IMR-90 (cell line): ENCODE data around the gene ALOXE3. TPM values are rescaled to one million over a fixed set of nuclear protein-coding genes. Genes with fewer than 3 reads are reported as not detected.

Experiments
- ATAC-seq: fragments of 200-7000 bp; cut with Tn5 transposase; 2 replicates; pipeline ENCODE4 v1.9.1; 2020; ENCODE audit warnings: low read depth, mild to moderate bottlenecking, moderate library complexity
- BruUV-seq: library from RNA; stranded (reverse); fragments of 400-500 nt; replicated peaks from 2 replicates; lab custom pipeline; 2021; lab: Mats Ljungman, UMichigan
- CTCF ChIA-PET: fragments of 300-600 bp; formaldehyde crosslinking; extraction: SDS; loops from one replicate; lab custom pipeline; 2021; ENCODE audit warnings: antibody characterized with exemption; lab: Yijun Ruan, JAX
- POLR2A ChIA-PET: fragments of 300-600 bp; sonication (Branson Sonifier 250); formaldehyde crosslinking; loops from one replicate; lab custom pipeline; 2022; ENCODE audit warnings: antibody characterized with exemption; ENCODE audit not compliant: unreplicated experiment; lab: Charles Lee
- DNase-seq: peaks from one replicate; pipeline ENCODE4 v3.0.0; 2013
- H2AFZ ChIP-seq: replicated peaks from 2 replicates; pipeline ENCODE3; 2013; ENCODE audit warnings: low read length, mild to moderate bottlenecking; ENCODE audit not compliant: poor library complexity
- H2AK5ac ChIP-seq: 2 replicates; pipeline ENCODE4 v1.6.1; 2013; ENCODE audit warnings: low read depth, low read length, inconsistent platforms
- H2AK9ac ChIP-seq: replicated peaks from 2 replicates; pipeline ENCODE3; 2013; ENCODE audit warnings: mild to moderate bottlenecking, low read depth, low read length, moderate library complexity; ENCODE audit not compliant: poor library complexity
- H2BK120ac ChIP-seq: 2 replicates; pipeline ENCODE4 v1.6.1; 2013; ENCODE audit warnings: low read depth, low read length, inconsistent platforms
- H2BK15ac ChIP-seq: 3 replicates; pipeline ENCODE4 v1.6.1; 2013; ENCODE audit warnings: low read depth, low read length, inconsistent platforms
- H2BK20ac ChIP-seq: 2 replicates; pipeline ENCODE4 v1.6.1; 2013; ENCODE audit warnings: low read depth, mild to moderate bottlenecking, inconsistent platforms, low read length, moderate library complexity
- H2BK5ac ChIP-seq: 2 replicates; pipeline ENCODE4 v1.6.1; 2013; ENCODE audit warnings: mild to moderate bottlenecking, low read depth, low read length, inconsistent platforms; ENCODE audit not compliant: poor library complexity, severe bottlenecking
- H3K14ac ChIP-seq: replicated peaks from 2 replicates; pipeline ENCODE4 v1.6.1; 2013; ENCODE audit warnings: low read depth, low read length, inconsistent platforms
- H3K18ac ChIP-seq: 2 replicates; pipeline ENCODE4 v1.6.1; 2013; ENCODE audit warnings: low read depth, low read length, control low read depth
- H3K23ac ChIP-seq: 2 replicates; pipeline ENCODE4 v1.6.1; 2013; ENCODE audit warnings: low read depth, low read length, inconsistent platforms
- H3K27ac ChIP-seq: 2 replicates; pipeline ENCODE4 v1.5.1; 2013; ENCODE audit warnings: mild to moderate bottlenecking, control low read depth, low read length; ENCODE audit not compliant: insufficient read depth
- H3K27me3 ChIP-seq: 2 replicates; pipeline ENCODE4 v1.6.1; 2013; ENCODE audit warnings: low read length; ENCODE audit not compliant: control insufficient read depth, insufficient read depth
- H3K36me3 ChIP-seq: 2 replicates; pipeline ENCODE4 v1.6.1; 2013; ENCODE audit warnings: low read length, mixed read lengths; ENCODE audit not compliant: control insufficient read depth, insufficient read depth
- H3K4ac ChIP-seq: 2 replicates; pipeline ENCODE4 v1.6.1; 2013; ENCODE audit warnings: low read depth, low read length, inconsistent platforms
- H3K4me1 ChIP-seq: 2 replicates; pipeline ENCODE4 v1.6.1; 2013; ENCODE audit warnings: low read length, mixed read lengths; ENCODE audit not compliant: control insufficient read depth, insufficient read depth
- H3K4me2 ChIP-seq: 2 replicates; pipeline ENCODE4 v1.6.1; 2013; ENCODE audit warnings: low read depth, mild to moderate bottlenecking, control low read depth, low read length, moderate library complexity
- H3K4me3 ChIP-seq: 2 replicates; pipeline ENCODE4 v1.5.1; 2013; ENCODE audit warnings: low read depth, mild to moderate bottlenecking, control low read depth, low read length, moderate library complexity; ENCODE audit not compliant: insufficient read depth
- H3K56ac ChIP-seq: 2 replicates; pipeline ENCODE4 v1.6.1; 2013; ENCODE audit warnings: low read length, inconsistent platforms; ENCODE audit not compliant: insufficient read depth; ENCODE audit errors: extremely low read depth
- H3K79me1 ChIP-seq, 2 experiments: 2 replicates each; pipeline ENCODE4 v1.6.1; 2013; ENCODE audit warnings: low read length in 2 of 2, inconsistent platforms in 1 of 2, low read depth in 1 of 2
- H3K9ac ChIP-seq: 2 replicates; pipeline ENCODE4 v1.6.1; 2013; ENCODE audit warnings: low read depth, low read length, control low read depth
- H3K9me1 ChIP-seq: 2 replicates; pipeline ENCODE4 v1.6.1; 2013; ENCODE audit warnings: low read length, inconsistent platforms; ENCODE audit not compliant: insufficient read depth
- H3K9me3 ChIP-seq: 2 replicates; pipeline ENCODE4 v1.6.1; 2013; ENCODE audit warnings: low read length; ENCODE audit not compliant: control insufficient read depth, insufficient read depth
- H4K20me1 ChIP-seq: 2 replicates; pipeline ENCODE4 v1.6.1; 2013; ENCODE audit warnings: low read length, inconsistent platforms; ENCODE audit not compliant: insufficient read depth
- H4K5ac ChIP-seq: 2 replicates; pipeline ENCODE4 v1.6.1; 2013; ENCODE audit warnings: mild to moderate bottlenecking, low read depth, low read length, control low read depth
- H4K8ac ChIP-seq, 2 experiments: 2 replicates each; pipeline ENCODE4 v1.6.1; 2013; ENCODE audit warnings: low read depth in 2 of 2, low read length in 2 of 2, control low read depth in 1 of 2, inconsistent platforms in 1 of 2
- H4K91ac ChIP-seq: 2 replicates; pipeline ENCODE4 v1.6.1; 2013; ENCODE audit warnings: low read depth, low read length, inconsistent platforms; ENCODE audit not compliant: insufficient read depth
- BHLHE40 ChIP-seq: fragments of 150-350 bp; IDR thresholded peaks from 2 replicates; pipeline ENCODE4 v1.6.1; 2016; ENCODE audit warnings: mild to moderate bottlenecking, low read depth, low read length
- CHD1 ChIP-seq: IDR thresholded peaks from 2 replicates; pipeline ENCODE4 v1.6.1; 2012; ENCODE audit warnings: low read depth, low read length, improper control_type of control experiment
- ELK1 ChIP-seq: fragments of 150-350 bp; IDR thresholded peaks from 2 replicates; pipeline ENCODE4 v1.6.1; 2016; ENCODE audit warnings: low read depth, mild to moderate bottlenecking, low read length, moderate library complexity, borderline replicate concordance
- FOS ChIP-seq: fragments of 150-350 bp; IDR thresholded peaks from 2 replicates; pipeline ENCODE4 v1.6.1; 2016; ENCODE audit warnings: low read depth, low read length
- MAZ ChIP-seq: IDR thresholded peaks from 2 replicates; pipeline ENCODE4 v1.6.1; 2012; ENCODE audit warnings: low read depth, mild to moderate bottlenecking, low read length, improper control_type of control experiment, moderate library complexity, borderline replicate concordance
- NFE2L2 ChIP-seq: fragments of 150-350 bp; IDR thresholded peaks from 2 replicates; pipeline ENCODE4 v1.6.1; 2016; ENCODE audit warnings: low read depth, mild to moderate bottlenecking, low read length
- POLR2A ChIP-seq: IDR thresholded peaks from 2 replicates; pipeline ENCODE4 v1.6.1; 2012; ENCODE audit warnings: mild to moderate bottlenecking, low read depth, low read length
- RCOR1 ChIP-seq: IDR thresholded peaks from 2 replicates; pipeline ENCODE4 v1.6.1; 2012; ENCODE audit warnings: mild to moderate bottlenecking, low read length, improper control_type of control experiment; ENCODE audit not compliant: insufficient replicate concordance
- RFX5 ChIP-seq: IDR thresholded peaks from 2 replicates; pipeline ENCODE4 v1.8.0; 2012; ENCODE audit warnings: low read depth, mild to moderate bottlenecking, low read length, moderate library complexity
- SMC3 ChIP-seq: fragments of 150-350 bp; IDR thresholded peaks from 2 replicates; pipeline ENCODE4 v1.6.1; 2016; ENCODE audit warnings: low read depth, mild to moderate bottlenecking, antibody characterized with exemption, low read length, moderate library complexity
- WGBS, 2 experiments: methylation state at CpG; one replicate each; pipeline versions ENCODE4 v1.1.5 to v1.1.7; 2013; ENCODE audit warnings: missing lambda C conversion rate in 2 of 2; ENCODE audit not compliant: insufficient read length in 1 of 2; ENCODE audit errors: extremely low coverage in 2 of 2; 5-methylcytosine and 5-hydroxymethylcytosine counted together
- dilution Hi-C: fragments of 300-500 bp; cut with HindIII; formaldehyde crosslinking; loops from one replicate; pipeline ENCODE4 v1.14.3; 2018; ENCODE audit warnings: low sequenced_read_pairs; ENCODE audit not compliant: unreplicated experiment
- in situ Hi-C: fragments of 300-500 bp; cut with MboI; formaldehyde crosslinking; loops from 3 replicates; pipeline ENCODE4 v1.14.3; 2019; ENCODE audit warnings: low sequenced_read_pairs, inconsistent platforms, mixed read lengths
- intact Hi-C: fragments of 100-400 bp; cut with micrococcal nuclease; formaldehyde crosslinking; loops from 2 replicates; pipeline ENCODE4 v1.10.0; 2022
- polyA plus RNA-seq, 3 experiments: library from polyadenylated mRNA; depleted of rRNA; stranded (reverse); fragments of >200 nt; gene quantifications; 2 replicates each; pipeline ENCODE4 v1.2.3, GENCODE V29; 2012; ENCODE audit warnings: low replicate concordance in 1 of 3
- total RNA-seq: library from RNA; depleted of rRNA; stranded (reverse); fragments of >200 nt; gene quantifications from 2 replicates; pipeline ENCODE4 v1.2.3, GENCODE V29; 2012
- TF ChIP-seq, protein P1 (sequence below): fragments of 150-350 bp; IDR thresholded peaks from 2 replicates; pipeline ENCODE4 v1.6.1; 2017; ENCODE audit warnings: mild to moderate bottlenecking, antibody characterized with exemption, low read length, low read depth

Gene ALOXE3
- total and polyA plus RNA-seq, 2 of the 4 experiments (the other 2 are of a cell fraction), result under 0.01 to 0.26 TPM

DNA sequence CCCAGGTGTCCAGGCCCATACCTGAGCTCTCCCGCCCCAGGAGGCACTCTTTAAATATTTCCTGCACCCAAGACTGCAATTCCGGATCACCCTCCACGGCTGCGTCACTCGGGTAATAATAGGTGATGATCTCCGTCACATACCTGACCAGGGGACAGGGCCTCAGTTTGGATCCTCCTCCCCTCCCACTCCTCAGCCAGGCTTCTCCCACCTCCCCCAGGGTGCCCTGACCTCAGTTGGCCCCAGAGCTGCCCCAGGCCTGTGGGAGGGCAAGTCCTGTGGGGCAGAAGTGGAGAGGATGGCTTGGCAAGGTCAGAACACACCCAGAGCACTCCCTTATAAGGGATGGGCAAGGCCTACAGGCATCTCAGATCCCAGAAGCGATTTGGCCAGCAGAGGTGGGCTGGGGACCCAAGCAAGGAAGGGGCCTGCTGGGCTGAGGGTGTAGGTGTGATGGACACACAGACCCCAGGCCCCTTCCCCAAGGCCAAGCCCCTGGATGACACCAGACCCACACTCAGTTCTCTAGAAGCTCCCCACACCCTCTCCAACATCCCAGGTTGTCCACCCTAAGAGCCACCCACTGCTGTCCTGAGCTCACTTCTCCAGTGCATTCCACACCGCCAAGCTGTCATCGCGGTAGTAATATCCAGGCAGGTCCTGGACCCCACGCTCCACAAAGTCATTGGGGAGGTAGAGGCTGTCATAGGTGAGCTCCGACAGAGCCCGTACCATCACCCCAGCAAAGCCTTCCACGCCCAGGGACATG, 42.6 kb downstream of the ALOXE3 start:
- intact Hi-C loops, result no loop called here
- TF ChIP-seq RCOR1, result no peak
- no peak for TF ChIP-seq ELK1
- TF ChIP-seq, protein P1, sequence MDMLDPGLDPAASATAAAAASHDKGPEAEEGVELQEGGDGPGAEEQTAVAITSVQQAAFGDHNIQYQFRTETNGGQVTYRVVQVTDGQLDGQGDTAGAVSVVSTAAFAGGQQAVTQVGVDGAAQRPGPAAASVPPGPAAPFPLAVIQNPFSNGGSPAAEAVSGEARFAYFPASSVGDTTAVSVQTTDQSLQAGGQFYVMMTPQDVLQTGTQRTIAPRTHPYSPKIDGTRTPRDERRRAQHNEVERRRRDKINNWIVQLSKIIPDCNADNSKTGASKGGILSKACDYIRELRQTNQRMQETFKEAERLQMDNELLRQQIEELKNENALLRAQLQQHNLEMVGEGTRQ, result no peak
- TF ChIP-seq RFX5, result no peak
- TF ChIP-seq CHD1, result no peak
- TF ChIP-seq SMC3, result no peak
- TF ChIP-seq NFE2L2, result no peak
- no peak for TF ChIP-seq BHLHE40
- no peak for TF ChIP-seq MAZ
- TF ChIP-seq POLR2A, result no peak
- no peak for TF ChIP-seq FOS
- no peak overlapping the region for H3K4me2 ChIP-seq
- CTCF ChIA-PET, result interaction anchor here (0.9 to 1.7 kb wide), 2 partner anchors 16 to 81 kb away, joined by 4 read pairs; no protein-coding TSS in a partner anchor
- WGBS, 2 experiments, result no CpG with 5 or more reads among the region's 14 CpGs
- H2AK9ac ChIP-seq, result no peak overlapping the region
- no peak overlapping the region for H2BK120ac ChIP-seq
- no peak overlapping the region for H2AK5ac ChIP-seq
- no peaks in the 10 kb centered on the region for H3K9me3 ChIP-seq
- H2BK20ac ChIP-seq, result no peak overlapping the region
- no peak overlapping the region for H3K4me3 ChIP-seq
- no peak for DNase-seq
- BruUV-seq, result no TSS peak
- no peak overlapping the region for H3K9ac ChIP-seq
- H3K23ac ChIP-seq, result no peak overlapping the region
- H4K20me1 ChIP-seq, result no peaks in the 10 kb centered on the region
- no peak overlapping the region for H3K27ac ChIP-seq
- H3K18ac ChIP-seq, result no peak overlapping the region
- H3K4me1 ChIP-seq, result 0 out of 2 replicates have a peak, but pooled peaks cover 1% of the 10 kb centered on the region
- no peaks in the 10 kb centered on the region for H3K9me1 ChIP-seq
- H2BK5ac ChIP-seq, result no peak overlapping the region
- H2AFZ ChIP-seq, result no peak overlapping the region
- dilution Hi-C loops, result no loop called here
- H3K56ac ChIP-seq, result no peak overlapping the region
- H4K91ac ChIP-seq, result no peak overlapping the region
- POLR2A ChIA-PET, result no interaction called here
- no peak for ATAC-seq
- no peak overlapping the region for H2BK15ac ChIP-seq
- no peaks in the 10 kb centered on the region for H3K36me3 ChIP-seq
- H3K14ac ChIP-seq, result no peak overlapping the region
- peaks cover 82% of the 10 kb centered on the region for H3K27me3 ChIP-seq
- no peak overlapping the region for H4K5ac ChIP-seq
- H3K79me1 ChIP-seq, result no peaks in the 10 kb centered on the region
- in situ Hi-C loops, result loop anchor here (25.0 kb wide), 2 partner anchors 237 to 687 kb away; partner anchors contain the start of genes ARHGEF15 and SPDYE4
- H4K8ac ChIP-seq, result no peak overlapping the region
- H3K4ac ChIP-seq, result no peak overlapping the region
